GM12872 (cell line): Measurements from ENCODE around the gene BCKDK.

ENCODE experiments used
- TF ChIP-seq, protein P1 (sequence below): IDR thresholded peaks from 3 replicates; pipeline ENCODE4 v1.5.1; 2011; ENCODE audit warnings: low read depth, mild to moderate bottlenecking, low read length, moderate library complexity; ENCODE audit not compliant: insufficient read depth

Gene BCKDK

DNA sequence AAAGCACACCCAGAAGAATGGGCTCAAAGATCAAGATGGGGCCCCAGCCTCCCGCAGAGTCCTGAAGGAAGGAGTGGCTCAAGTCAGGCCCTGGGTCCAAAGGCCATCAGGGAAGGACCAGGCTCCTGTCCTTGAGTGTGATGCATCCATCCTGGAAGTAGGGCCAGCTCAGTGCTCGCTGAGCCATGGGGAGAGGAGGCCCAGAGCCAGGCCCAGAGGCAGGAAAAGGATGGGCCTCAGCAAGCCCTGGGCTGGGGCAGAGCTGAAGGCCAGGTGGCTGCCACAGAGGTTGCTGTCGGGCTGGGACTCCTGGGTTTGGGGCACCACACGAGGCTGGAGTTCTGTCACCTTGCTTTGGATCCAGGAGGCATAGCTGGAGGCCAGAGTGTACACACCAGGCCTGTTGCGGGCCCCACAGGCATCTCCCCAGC is 23.7 kb downstream of the BCKDK start:
- TF ChIP-seq, protein P1, sequence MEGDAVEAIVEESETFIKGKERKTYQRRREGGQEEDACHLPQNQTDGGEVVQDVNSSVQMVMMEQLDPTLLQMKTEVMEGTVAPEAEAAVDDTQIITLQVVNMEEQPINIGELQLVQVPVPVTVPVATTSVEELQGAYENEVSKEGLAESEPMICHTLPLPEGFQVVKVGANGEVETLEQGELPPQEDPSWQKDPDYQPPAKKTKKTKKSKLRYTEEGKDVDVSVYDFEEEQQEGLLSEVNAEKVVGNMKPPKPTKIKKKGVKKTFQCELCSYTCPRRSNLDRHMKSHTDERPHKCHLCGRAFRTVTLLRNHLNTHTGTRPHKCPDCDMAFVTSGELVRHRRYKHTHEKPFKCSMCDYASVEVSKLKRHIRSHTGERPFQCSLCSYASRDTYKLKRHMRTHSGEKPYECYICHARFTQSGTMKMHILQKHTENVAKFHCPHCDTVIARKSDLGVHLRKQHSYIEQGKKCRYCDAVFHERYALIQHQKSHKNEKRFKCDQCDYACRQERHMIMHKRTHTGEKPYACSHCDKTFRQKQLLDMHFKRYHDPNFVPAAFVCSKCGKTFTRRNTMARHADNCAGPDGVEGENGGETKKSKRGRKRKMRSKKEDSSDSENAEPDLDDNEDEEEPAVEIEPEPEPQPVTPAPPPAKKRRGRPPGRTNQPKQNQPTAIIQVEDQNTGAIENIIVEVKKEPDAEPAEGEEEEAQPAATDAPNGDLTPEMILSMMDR: no peak

DNA sequence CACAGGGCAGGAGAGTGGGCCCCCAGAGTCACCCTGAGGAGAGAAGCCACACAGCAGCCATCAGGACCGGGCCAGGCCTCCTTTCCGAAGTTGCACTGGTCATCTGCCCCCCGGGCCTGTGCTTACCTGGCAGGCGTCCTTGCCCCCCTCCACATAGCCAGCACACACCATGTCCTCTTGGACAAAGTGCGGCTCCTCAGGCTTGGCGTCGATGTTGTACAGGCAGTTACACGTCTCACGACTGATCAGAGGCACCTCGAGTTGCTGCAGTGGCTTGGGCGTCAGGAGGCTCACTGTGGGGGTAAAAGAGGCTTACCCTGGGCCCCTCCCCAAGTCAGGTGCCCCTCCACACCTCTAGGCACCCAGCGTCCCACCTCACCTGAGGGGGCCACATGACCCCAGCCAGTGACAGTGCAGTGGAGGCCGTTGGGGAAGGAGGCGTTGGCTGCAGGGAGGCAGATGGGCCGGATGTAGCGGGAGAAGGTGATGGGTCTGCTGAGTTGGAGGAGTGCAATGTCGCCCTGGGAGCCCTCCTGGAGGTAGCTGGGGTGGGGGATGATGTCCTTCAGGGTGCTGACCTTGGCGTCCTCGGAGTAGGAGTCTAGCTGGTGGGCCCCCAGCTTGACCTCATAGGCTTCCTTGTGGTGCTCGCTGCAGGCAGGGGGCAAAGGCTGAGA is 24.3 kb downstream of the BCKDK start:
- TF ChIP-seq, protein P1: no peak

DNA sequence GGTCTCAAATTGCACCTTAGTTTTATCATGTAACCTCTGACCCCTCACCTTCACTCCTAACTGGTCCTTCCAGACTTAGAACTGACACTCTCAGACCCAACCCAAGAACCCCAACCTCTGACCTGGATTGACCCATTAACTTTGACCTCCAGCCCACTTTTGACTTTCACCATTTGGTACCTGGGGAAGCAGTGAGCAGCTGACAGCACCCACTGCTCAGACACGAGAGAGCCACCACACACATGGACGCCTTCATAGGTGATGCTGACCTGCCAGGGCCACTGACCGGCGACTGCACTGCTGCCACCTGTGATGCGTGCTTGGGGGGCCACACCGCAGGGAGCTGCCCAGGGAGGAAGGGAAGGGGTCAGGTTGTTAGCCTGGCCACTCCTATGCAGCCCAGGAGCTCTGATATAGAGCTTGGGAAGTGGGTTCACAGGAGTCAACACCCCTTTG is 24.9 kb downstream of the BCKDK start:
- TF ChIP-seq, protein P1: no peak

DNA sequence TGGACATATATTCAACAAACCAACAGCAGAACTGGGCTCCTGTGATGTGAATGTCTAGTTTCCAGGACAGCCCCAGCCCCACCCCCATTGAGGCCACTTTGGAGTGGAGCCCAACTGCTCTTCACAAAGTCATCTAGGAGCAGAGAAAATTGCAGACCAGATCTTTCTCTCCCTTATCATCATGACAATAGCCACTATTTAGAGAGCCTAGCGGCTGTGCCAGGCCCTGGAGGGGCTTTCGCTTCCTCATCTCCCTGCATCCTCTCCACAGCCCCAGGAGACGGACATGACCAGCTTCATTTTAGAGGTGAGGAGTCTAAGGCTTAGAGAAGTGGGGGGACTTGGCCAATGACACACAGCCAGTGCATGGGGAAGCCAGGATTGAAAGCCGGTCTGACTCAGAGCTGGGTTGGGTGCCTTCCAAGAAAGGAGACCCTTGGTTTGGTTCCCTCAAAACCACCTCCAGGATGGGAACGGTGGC is 25.9 kb downstream of the BCKDK start:
- TF ChIP-seq, protein P1: no peak

DNA sequence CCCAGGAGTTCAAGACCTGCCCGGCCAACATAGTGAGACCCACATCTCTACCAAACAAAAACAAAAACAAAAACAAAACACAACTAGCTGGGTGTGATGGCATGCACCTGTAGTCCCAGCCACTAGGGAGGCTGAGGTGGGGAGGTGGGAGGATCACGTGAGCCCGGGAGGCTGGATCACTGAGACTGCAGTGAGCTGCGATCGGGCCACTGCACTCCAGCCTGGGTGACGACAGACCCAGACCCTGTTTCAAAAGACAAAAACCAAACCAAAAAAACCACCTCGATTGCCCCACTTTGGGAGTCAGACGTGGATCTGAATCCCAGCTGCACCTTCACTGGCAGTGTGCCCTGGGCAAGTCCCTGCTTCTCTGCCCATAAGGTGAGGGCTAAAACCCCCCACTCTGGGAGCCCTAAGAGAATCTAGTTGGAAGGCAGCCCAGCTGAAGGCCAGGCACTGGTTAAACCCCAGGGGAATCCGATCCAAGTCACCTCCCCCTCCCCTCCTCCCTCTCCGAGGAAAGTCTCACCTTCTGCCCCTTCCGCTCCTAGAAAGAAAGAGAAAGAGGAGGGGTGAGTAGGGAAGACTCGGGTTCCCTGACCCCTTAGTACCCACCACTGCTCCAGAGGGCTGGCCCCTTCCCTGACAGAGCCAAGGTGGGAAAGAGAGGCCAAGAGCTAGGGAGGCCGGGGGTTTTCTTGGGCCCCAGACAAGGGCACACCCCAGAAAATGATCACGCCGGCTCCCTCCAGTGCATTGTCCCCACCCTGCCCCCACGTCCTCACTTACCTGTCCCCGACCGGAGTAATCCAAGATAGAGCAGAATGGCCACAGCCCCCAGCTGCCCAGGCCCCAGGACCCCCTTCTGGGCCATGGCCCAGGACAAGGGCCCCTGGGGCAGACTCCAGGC is 26.7 kb downstream of the BCKDK start:
- TF ChIP-seq, protein P1: no peak

DNA sequence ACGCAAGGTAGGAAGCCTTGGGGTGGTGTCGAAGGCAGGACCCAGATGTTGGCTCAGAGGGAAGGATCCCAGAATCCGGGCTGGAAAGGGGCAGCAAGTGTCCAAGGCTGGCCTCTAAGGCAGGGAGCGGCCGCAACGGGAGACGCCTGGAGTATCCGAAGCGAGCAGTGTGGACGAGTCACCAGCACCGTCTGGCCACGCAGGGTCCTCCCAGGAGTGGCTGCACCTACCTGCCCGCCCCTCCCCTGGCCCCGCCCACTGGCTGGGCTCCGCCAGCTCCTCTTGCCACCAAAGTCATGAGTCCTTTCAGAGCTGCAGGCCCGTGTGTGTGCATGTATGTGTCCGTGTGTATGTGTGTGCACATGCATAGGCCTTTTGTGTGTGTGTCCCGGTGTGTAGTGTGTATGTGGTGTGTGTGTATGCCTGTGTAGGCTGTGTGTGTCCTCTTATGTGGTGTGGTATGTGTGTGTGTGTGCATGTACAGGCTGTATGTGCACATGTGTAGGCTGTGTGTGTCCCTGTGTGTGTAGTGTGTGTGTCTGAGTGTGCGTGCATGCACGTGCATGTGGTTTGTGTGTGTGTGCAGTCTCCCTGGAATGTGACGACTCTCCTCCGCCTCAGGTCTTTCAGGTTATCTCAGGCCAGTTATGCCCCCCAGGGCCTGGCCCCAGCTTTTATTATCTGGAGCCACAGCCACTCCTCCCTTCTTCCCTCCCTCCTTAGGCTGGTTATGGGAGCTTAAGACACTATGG is 27.5 kb downstream of the BCKDK start, which contains the start of gene PRSS8:
PRSS8 (minus strand) TSS at position 193 of the 752 bp plus-strand sequence. CDS start 229 bp downstream, outside the sequence.
- TF ChIP-seq, protein P1: no peak

DNA sequence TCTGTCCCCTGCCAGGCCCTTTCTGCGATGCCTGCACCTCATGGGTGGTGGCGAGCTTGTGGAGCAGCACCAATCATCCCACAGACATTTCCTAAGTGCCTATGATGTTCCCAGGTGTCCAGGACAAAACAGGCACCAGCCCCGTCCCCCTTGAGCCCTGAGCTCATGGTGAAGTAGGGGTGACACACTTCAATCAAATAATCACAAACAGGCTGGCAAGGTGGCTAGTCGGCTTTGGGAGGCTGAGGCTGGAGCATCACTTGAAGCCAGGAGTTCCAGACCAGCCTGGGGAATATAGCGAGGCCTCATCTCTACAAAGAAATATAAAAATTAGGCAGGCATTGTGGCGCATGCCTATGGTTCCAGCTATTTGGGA is 28.1 kb downstream of the BCKDK start:
- TF ChIP-seq, protein P1: no peak
